Stimulated activated CD8-positive, alpha-beta memory T cell treated with anti-CD3 and anti-CD28 coated beads, Interleukin-7, amount 100 ng/mL, for 4 hours (primary cell): ENCODE data around the gene CXCL5.
A peak's percentile ranks its signal among the peaks of the same experiment; 100 is the strongest.

Source experiments
- DNase-seq, 2 donors: peaks; one replicate each; pipeline ENCODE4 v3.0.0-alpha.2; 2020; ENCODE audit warnings: low read depth in 2 of 2

CXCL5 gene

GRCh38 chr4:73998040-73999011 lies at the start of gene CXCL5:
Gene CXCL5 (minus strand): TSS chr4:73998677. CDS start chr4:73998581, 96 bp downstream.
- DNase-seq = no peak

GRCh38 chr4:74047152-74047551 lies 48.7 kb upstream of the CXCL5 start:
- no peak for DNase-seq

- DNase-seq = no peak
Observed at GRCh38 chr4:74045772-74046171, 47.3 kb upstream of the CXCL5 start.

- no peak for DNase-seq
Observed at GRCh38 chr4:74045247-74045646, 46.8 kb upstream of the CXCL5 start.

- DNase-seq = no peak
Observed at GRCh38 chr4:74044677-74045076, 46.2 kb upstream of the CXCL5 start.

- DNase-seq = no peak
Observed at GRCh38 chr4:74042681-74043080, 44.2 kb upstream of the CXCL5 start.

GRCh38 chr4:74041418-74041817 lies 42.9 kb upstream of the CXCL5 start:
- DNase-seq = no peak

GRCh38 chr4:74039315-74039763 lies 40.9 kb upstream of the CXCL5 start:
- no peak for DNase-seq

GRCh38 chr4:74038425-74039314 lies 40.2 kb upstream of the CXCL5 start, which contains the start of gene CXCL3:
Gene CXCL3 (minus strand): TSS chr4:74038689. CDS start chr4:74038611, 78 bp downstream.
- peak in 1 of 2 donors; percentile 9 for DNase-seq

GRCh38 chr4:74038086-74038424 lies 39.6 kb upstream of the CXCL5 start:
- DNase-seq = no peak

- no peak for DNase-seq
Observed at GRCh38 chr4:74037076-74037955, 38.8 kb upstream of the CXCL5 start.

- DNase-seq = no peak
Observed at GRCh38 chr4:74033739-74034138, 35.3 kb upstream of the CXCL5 start.

GRCh38 chr4:74032064-74032463 lies 33.6 kb upstream of the CXCL5 start:
- DNase-seq = no peak

- no peak for DNase-seq
Observed at GRCh38 chr4:74031576-74031975, 33.1 kb upstream of the CXCL5 start.

- no peak for DNase-seq
Observed at GRCh38 chr4:74030285-74030684, 31.8 kb upstream of the CXCL5 start.

GRCh38 chr4:74028504-74028903 lies 30.0 kb upstream of the CXCL5 start:
- DNase-seq = no peak

GRCh38 chr4:74023709-74024108 lies 25.2 kb upstream of the CXCL5 start:
- DNase-seq = no peak

- DNase-seq = no peak
Observed at GRCh38 chr4:74021601-74022000, 23.1 kb upstream of the CXCL5 start.

- DNase-seq = no peak
Observed at GRCh38 chr4:74018771-74019170, 20.3 kb upstream of the CXCL5 start.

- no peak for DNase-seq
Observed at GRCh38 chr4:74018116-74018515, 19.6 kb upstream of the CXCL5 start.

- DNase-seq = no peak
Observed at GRCh38 chr4:74016068-74016467, 17.6 kb upstream of the CXCL5 start.
